ENCODE data around the gene MYG1. TPM values are rescaled to one million over a fixed set of nuclear protein-coding genes. Genes with fewer than 3 reads are reported as not detected.

MYG1 gene
- total and polyA plus RNA-seq, 2 of the 13 experiments (the other 11 are each of a cell fraction or from before 2014, with no cell fraction given) = 38.6 to 58.0 TPM

DNA sequence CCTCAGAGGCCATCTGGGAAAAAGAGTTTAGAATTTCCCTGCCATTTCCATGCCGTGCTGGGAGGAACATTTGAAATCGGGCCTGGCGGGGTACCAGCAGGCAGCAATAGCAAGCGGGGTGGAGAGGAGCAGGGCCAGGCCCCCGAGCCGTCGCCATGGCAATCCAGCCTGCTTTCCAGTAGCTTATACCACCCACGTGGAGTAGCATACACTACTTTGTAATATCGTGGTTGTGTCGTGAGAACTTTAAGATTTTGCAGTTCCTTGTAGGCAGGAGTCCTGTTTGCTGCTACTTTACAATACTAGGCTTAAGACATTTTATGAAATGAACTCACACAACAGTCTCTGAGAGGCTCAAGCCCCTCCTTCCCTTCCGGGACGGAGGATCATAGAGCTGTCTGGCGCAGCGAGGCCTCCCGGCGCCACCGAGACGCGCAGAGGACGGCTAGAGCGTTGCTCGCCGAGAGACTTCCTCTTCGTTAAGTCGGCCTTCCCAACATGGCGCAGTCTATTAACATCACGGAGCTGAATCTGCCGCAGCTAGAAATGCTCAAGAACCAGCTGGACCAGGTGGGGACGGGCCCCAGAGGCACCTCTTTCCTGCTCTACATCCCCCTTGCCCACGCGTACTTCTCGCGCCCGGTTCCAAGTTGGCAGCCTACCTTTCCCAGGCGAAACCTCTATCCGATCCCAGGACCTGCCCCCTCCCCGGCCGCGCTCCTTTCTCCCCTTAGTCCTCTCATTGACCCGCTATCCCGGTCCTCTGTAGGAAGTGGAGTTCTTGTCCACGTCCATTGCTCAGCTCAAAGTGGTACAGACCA lies 4.2 kb upstream of the MYG1 start, which contains the start of gene PFDN5 (continued):
- TF ChIP-seq, protein P1, sequence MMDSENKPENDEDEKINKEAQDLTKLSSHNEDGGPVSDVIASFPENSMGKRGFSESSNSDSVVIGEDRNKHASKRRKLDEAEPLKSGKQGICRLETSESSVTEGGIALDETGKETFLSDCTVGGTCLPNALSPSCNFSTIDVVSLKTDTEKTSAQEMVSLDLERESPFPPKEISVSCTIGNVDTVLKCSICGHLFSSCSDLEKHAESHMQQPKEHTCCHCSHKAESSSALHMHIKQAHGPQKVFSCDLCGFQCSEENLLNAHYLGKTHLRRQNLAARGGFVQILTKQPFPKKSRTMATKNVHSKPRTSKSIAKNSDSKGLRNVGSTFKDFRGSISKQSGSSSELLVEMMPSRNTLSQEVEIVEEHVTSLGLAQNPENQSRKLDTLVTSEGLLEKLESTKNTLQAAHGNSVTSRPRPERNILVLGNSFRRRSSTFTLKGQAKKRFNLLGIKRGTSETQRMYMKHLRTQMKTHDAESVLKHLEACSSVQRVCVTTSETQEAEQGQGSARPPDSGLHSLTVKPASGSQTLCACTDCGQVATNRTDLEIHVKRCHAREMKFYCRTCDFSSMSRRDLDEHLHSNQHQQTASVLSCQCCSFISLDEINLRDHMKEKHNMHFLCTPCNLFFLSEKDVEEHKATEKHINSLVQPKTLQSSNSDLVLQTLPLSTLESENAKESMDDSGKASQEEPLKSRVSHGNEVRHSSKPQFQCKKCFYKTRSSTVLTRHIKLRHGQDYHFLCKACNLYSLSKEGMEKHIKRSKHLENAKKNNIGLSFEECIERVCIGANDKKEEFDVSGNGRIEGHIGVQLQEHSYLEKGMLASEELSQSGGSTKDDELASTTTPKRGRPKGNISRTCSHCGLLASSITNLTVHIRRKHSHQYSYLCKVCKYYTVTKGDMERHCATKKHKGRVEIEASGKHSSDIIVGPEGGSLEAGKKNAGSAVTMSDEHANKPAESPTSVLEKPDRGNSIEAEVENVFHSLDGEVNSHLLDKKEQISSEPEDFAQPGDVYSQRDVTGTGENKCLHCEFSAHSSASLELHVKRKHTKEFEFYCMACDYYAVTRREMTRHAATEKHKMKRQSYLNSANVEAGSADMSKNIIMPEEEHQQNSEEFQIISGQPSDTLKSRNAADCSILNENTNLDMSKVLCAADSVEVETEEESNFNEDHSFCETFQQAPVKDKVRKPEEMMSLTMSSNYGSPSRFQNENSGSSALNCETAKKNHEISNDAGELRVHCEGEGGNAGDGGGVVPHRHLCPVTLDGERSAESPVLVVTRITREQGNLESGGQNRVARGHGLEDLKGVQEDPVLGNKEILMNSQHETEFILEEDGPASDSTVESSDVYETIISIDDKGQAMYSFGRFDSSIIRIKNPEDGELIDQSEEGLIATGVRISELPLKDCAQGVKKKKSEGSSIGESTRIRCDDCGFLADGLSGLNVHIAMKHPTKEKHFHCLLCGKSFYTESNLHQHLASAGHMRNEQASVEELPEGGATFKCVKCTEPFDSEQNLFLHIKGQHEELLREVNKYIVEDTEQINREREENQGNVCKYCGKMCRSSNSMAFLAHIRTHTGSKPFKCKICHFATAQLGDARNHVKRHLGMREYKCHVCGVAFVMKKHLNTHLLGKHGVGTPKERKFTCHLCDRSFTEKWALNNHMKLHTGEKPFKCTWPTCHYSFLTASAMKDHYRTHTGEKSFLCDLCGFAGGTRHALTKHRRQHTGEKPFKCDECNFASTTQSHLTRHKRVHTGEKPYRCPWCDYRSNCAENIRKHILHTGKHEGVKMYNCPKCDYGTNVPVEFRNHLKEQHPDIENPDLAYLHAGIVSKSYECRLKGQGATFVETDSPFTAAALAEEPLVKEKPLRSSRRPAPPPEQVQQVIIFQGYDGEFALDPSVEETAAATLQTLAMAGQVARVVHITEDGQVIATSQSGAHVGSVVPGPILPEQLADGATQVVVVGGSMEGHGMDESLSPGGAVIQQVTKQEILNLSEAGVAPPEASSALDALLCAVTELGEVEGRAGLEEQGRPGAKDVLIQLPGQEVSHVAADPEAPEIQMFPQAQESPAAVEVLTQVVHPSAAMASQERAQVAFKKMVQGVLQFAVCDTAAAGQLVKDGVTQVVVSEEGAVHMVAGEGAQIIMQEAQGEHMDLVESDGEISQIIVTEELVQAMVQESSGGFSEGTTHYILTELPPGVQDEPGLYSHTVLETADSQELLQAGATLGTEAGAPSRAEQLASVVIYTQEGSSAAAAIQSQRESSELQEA (CRISPR knock-in tag; IDR thresholded peaks at IDR 0.05; ENCODE audit: not compliant biosample characterization) = no peak
- TF ChIP-seq, protein P2, sequence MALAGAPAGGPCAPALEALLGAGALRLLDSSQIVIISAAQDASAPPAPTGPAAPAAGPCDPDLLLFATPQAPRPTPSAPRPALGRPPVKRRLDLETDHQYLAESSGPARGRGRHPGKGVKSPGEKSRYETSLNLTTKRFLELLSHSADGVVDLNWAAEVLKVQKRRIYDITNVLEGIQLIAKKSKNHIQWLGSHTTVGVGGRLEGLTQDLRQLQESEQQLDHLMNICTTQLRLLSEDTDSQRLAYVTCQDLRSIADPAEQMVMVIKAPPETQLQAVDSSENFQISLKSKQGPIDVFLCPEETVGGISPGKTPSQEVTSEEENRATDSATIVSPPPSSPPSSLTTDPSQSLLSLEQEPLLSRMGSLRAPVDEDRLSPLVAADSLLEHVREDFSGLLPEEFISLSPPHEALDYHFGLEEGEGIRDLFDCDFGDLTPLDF (CRISPR knock-in tag; IDR thresholded peaks at IDR 0.05) = 0 out of 2 replicates have a peak, but pooled peaks have one; percentile 9
- TF ChIP-seq TBP (CRISPR knock-in tag; IDR thresholded peaks at IDR 0.05) (no peak), CBX2 (IDR thresholded peaks at IDR 0.05; ENCODE audit: low read depth, low read length) (no peak), CBX2 (CRISPR knock-in tag; IDR thresholded peaks at IDR 0.05; ENCODE audit: low read depth) (no peak), NR2F6 (IDR thresholded peaks at IDR 0.05) (no peak), NR2F6 (CRISPR knock-in tag; IDR thresholded peaks at IDR 0.05) (peak; percentile 35; the same call in 1 of the 2 replicates), KDM2A (CRISPR knock-in tag; IDR thresholded peaks at IDR 0.05; ENCODE audit: borderline replicate concordance, low read depth) (peak; percentile 92), ZNF589 (CRISPR knock-in tag; conservative IDR thresholded peaks at IDR 0.05) (no peak), ZNF660 (CRISPR knock-in tag; IDR thresholded peaks at IDR 0.05; ENCODE audit: borderline replicate concordance, low read depth) (no peak)
- TF ChIP-seq, protein P3, sequence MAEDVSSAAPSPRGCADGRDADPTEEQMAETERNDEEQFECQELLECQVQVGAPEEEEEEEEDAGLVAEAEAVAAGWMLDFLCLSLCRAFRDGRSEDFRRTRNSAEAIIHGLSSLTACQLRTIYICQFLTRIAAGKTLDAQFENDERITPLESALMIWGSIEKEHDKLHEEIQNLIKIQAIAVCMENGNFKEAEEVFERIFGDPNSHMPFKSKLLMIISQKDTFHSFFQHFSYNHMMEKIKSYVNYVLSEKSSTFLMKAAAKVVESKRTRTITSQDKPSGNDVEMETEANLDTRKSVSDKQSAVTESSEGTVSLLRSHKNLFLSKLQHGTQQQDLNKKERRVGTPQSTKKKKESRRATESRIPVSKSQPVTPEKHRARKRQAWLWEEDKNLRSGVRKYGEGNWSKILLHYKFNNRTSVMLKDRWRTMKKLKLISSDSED (CRISPR knock-in tag; IDR thresholded peaks at IDR 0.05) = no peak
- TF ChIP-seq, protein P4, sequence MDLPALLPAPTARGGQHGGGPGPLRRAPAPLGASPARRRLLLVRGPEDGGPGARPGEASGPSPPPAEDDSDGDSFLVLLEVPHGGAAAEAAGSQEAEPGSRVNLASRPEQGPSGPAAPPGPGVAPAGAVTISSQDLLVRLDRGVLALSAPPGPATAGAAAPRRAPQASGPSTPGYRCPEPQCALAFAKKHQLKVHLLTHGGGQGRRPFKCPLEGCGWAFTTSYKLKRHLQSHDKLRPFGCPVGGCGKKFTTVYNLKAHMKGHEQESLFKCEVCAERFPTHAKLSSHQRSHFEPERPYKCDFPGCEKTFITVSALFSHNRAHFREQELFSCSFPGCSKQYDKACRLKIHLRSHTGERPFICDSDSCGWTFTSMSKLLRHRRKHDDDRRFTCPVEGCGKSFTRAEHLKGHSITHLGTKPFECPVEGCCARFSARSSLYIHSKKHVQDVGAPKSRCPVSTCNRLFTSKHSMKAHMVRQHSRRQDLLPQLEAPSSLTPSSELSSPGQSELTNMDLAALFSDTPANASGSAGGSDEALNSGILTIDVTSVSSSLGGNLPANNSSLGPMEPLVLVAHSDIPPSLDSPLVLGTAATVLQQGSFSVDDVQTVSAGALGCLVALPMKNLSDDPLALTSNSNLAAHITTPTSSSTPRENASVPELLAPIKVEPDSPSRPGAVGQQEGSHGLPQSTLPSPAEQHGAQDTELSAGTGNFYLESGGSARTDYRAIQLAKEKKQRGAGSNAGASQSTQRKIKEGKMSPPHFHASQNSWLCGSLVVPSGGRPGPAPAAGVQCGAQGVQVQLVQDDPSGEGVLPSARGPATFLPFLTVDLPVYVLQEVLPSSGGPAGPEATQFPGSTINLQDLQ (CRISPR knock-in tag; IDR thresholded peaks at IDR 0.05) = 0 out of 2 replicates have a peak, but pooled peaks have one; percentile 29

Data from HepG2 (cell line).